Measurements from ENCODE around the gene KLF11. TPM values are rescaled to one million over a fixed set of nuclear protein-coding genes. Genes with fewer than 3 reads are reported as not detected.

KLF11 gene
- total and polyA plus RNA-seq, 2 donors (not counting 3 experiments of a cell fraction or from before 2014, with no cell fraction given): 10.5 to 11.3 TPM

DNA sequence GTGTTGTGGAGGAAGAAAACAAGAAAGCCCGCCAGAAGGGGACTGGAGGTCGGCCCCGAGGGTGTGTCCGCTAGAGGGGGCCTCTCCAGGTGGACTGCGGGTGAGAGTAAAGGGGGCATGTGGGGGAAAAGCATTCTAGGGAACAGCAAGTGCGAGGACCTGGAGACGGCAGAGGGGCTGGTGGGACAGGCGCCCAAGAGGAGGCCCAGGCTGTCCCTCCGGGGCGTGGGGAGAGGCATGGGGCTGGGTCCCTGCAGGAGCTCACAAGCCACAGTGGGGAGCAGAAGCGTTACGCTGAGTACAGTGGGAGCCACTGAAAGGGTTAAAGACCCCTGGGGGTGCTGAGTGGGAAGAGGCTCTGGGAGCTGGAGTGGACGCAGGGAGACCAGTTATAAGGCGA lies 1.6 kb upstream of the KLF11 start:
- Histone ChIP-seq H3K4me2 (ENCODE audit: insufficient read depth, low read length) (no peak overlapping the region), H3K27ac (ENCODE audit: insufficient read depth, low read depth, low read length) (no peak overlapping the region), H3K4me3 (replicated peaks in 1 of 3; ENCODE audit: insufficient read depth in 1 of 3, low read depth in 1 of 3, low read length in 3 of 3) (no peak overlapping the region), H3K4me1 (ENCODE audit: control insufficient read depth, extremely low read depth, insufficient read depth, low read length) (peaks cover 17% of the 10 kb centered on the region), H2AFZ (ENCODE audit: low read depth, low read length) (no peak overlapping the region), H3K9me3 (replicated peaks; ENCODE audit: control insufficient read depth, insufficient read depth, low read length) (no peaks in the 10 kb centered on the region), H4K20me1 (replicated peaks; ENCODE audit: control insufficient read depth, extremely low read depth, insufficient read depth, low read length) (no peaks in the 10 kb centered on the region), H3K36me3 (ENCODE audit: control insufficient read depth in 2 of 2, extremely low read depth in 1 of 2, insufficient read depth in 2 of 2, low read length in 2 of 2) (peaks cover 0 to 2% of the 10 kb centered on the region in 2 experiments), H3K9ac (replicated peaks; ENCODE audit: extremely low read depth, insufficient read depth, low read length) (no peak overlapping the region), H3K9me1 (replicated peaks; ENCODE audit: control insufficient read depth, extremely low read depth, insufficient read depth, low read length) (no peaks in the 10 kb centered on the region), H3K79me2 (ENCODE audit: control insufficient read depth, insufficient read depth, low read length) (no peaks in the 10 kb centered on the region), H3K27me3 (ENCODE audit: control insufficient read depth in 2 of 2, insufficient read depth in 2 of 2, low read length in 2 of 2) (no peaks in the 10 kb centered on the region)
- POLR2A ChIA-PET: no interaction called here
- BruUV-seq (replicated peaks): no TSS peak
- no peak for FAIRE-seq
- DNase-seq (ENCODE audit: low read depth, low spot score): no peak
- CTCF ChIA-PET: interaction anchor here (1.0 to 17.6 kb wide), 4 partner anchors 57 to 394 kb away, joined by 3 to 340 read pairs (median 9); no protein-coding TSS in a partner anchor
- dilution Hi-C loops (cut with MboI; ENCODE audit: extremely low pct_ligation_motif_present, low sequenced_read_pairs) (loop anchor here (10.0 kb wide), 1 partner anchor 237 kb away; no protein-coding TSS in a partner anchor), intact Hi-C loops (cut with micrococcal nuclease) (loop anchor here (10.0 kb wide), 1 partner anchor 407 kb away; the partner anchor contains the start of gene YWHAQ)
- TF ChIP-seq GATA2 (IDR thresholded peaks at IDR 0.05; ENCODE audit: insufficient read depth, insufficient read length, low read depth, low read length): no peak
- TF ChIP-seq POLR2AphosphoS5 (IDR thresholded peaks at IDR 0.05; ENCODE audit: insufficient read depth, low read depth, low read length): no peak
- TF ChIP-seq, protein P1, sequence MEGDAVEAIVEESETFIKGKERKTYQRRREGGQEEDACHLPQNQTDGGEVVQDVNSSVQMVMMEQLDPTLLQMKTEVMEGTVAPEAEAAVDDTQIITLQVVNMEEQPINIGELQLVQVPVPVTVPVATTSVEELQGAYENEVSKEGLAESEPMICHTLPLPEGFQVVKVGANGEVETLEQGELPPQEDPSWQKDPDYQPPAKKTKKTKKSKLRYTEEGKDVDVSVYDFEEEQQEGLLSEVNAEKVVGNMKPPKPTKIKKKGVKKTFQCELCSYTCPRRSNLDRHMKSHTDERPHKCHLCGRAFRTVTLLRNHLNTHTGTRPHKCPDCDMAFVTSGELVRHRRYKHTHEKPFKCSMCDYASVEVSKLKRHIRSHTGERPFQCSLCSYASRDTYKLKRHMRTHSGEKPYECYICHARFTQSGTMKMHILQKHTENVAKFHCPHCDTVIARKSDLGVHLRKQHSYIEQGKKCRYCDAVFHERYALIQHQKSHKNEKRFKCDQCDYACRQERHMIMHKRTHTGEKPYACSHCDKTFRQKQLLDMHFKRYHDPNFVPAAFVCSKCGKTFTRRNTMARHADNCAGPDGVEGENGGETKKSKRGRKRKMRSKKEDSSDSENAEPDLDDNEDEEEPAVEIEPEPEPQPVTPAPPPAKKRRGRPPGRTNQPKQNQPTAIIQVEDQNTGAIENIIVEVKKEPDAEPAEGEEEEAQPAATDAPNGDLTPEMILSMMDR (IDR thresholded peaks at IDR 0.05; ENCODE audit: extremely low read depth in 1 of 2, insufficient read depth in 1 of 2, low read depth in 1 of 2, low read length in 2 of 2): no peak
- no peak for TF ChIP-seq FOS (IDR thresholded peaks at IDR 0.05; ENCODE audit: borderline replicate concordance, insufficient read depth, low read length)
- no peak for TF ChIP-seq EZH2 (IDR thresholded peaks at IDR 0.05; ENCODE audit: borderline replicate concordance, low read depth, low read length, severe bottlenecking)
- TF ChIP-seq, protein P2, sequence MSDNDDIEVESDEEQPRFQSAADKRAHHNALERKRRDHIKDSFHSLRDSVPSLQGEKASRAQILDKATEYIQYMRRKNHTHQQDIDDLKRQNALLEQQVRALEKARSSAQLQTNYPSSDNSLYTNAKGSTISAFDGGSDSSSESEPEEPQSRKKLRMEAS (IDR thresholded peaks at IDR 0.05; ENCODE audit: insufficient read depth, insufficient read length): no peak
- no peak for TF ChIP-seq POLR2A (IDR thresholded peaks at IDR 0.05; ENCODE audit: low read depth, low read length)
- no peak for TF ChIP-seq MYC (IDR thresholded peaks at IDR 0.05; ENCODE audit: low read depth, low read length)
- TF ChIP-seq JUN (IDR thresholded peaks at IDR 0.05; ENCODE audit: borderline replicate concordance, insufficient read depth, insufficient read length, low read depth): no peak

All from endothelial cell of umbilical vein (primary cell).